Retina (tissue), 1 donor: Measurements from ENCODE around the gene DYNC1LI1.

Experiments used
- DNase-seq: peaks from one replicate; pipeline ENCODE4 v3.0.0-alpha.2; 2016

The DYNC1LI1 gene

GRCh38 chr3:32570421-32571191, at the start of gene DYNC1LI1:
DYNC1LI1 (minus strand) TSS chr3:32570858; CDS start chr3:32570770, 88 bp downstream.
- peak; percentile 96 for DNase-seq

- DNase-seq: no peak
Observed at GRCh38 chr3:32619395-32619794, 48.7 kb upstream of the DYNC1LI1 start.

GRCh38 chr3:32616267-32616962, 45.8 kb upstream of the DYNC1LI1 start:
- DNase-seq: no peak

DNA sequence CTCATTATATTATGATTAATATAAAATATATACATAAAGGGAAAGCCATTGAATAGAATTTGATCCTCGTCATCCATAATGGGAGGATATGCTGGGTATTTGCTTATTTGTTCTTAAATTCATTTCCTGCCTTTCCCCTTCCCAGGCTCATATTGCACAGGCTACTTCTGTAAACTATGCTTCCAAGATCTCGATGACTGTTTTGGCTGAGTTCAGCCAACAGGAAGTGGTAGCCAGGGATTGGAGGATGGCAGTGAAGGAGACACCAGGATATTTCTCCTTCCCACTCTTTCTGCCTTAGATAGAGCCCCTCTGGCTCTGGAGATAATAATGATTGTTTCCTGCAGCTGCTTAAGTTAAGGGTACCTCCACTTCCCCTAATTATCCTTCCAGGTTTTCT, 44.3 kb upstream of the DYNC1LI1 start:
- DNase-seq: no peak

- no peak for DNase-seq
Observed at GRCh38 chr3:32613183-32613582, 42.5 kb upstream of the DYNC1LI1 start.

GRCh38 chr3:32612547-32612946, 41.9 kb upstream of the DYNC1LI1 start:
- no peak for DNase-seq

- DNase-seq: no peak
Observed at GRCh38 chr3:32607522-32607921, 36.9 kb upstream of the DYNC1LI1 start.

DNA sequence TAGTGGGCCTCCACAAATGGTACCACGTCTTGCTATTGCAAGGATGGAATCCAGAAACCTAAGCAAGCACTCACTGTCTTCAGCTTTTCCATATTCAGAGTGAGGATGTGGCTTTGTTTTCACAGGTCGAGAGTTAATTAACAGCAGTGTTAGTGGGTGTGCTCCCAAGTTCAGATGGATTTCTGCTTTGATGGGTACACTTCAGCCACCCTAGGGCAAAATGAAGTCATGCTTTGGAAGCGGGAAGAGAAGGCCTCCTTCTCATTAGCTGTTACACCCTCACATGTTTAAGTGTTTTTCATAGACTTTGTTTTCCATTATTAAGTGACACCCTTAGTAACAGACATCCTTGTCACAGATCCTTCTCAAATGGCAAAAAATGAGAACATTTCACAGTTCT, 36.3 kb upstream of the DYNC1LI1 start:
- no peak for DNase-seq

DNA sequence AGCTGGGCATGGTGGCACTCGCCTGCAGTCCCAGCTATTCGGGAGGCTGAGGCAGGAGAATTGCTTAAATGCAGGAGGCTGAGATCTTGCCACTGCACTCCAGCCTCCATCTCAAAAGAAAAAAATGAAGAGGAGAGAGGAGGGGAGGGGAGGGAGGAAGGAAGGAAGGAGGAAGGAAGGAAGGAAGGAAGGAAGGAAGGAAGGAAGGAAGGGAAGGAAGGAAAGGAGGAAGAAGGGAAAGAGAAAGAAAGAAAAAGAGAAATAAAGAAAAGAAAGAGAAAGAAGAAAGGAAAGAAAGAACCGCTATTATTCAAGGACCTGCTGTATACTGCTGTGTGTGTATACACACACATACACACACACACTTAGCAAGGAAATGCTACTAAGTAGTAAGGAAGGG, 35.6 kb upstream of the DYNC1LI1 start:
- DNase-seq: no peak

DNA sequence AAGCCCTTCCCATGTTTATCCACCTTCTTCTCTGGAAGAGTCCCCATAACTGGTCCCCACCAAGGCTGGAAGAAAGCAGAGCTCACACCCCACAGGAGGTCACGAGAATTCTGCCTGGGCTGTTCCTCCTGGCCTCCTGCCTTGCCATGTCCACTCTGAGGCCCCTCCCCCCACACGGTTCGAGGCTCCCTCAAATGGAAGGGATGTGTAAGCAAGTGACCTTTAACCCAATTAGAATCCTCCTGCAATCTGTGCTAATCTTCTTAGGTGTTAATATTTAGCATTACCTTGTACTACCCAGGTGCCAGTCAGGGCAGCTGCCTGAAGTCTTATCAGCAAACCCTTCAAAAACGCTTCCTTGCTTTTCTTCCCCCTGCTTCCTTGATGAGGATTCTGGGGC, 32.4 kb upstream of the DYNC1LI1 start:
- DNase-seq: no peak

- no peak for DNase-seq
Observed at GRCh38 chr3:32602206-32602605, 31.5 kb upstream of the DYNC1LI1 start.

DNA sequence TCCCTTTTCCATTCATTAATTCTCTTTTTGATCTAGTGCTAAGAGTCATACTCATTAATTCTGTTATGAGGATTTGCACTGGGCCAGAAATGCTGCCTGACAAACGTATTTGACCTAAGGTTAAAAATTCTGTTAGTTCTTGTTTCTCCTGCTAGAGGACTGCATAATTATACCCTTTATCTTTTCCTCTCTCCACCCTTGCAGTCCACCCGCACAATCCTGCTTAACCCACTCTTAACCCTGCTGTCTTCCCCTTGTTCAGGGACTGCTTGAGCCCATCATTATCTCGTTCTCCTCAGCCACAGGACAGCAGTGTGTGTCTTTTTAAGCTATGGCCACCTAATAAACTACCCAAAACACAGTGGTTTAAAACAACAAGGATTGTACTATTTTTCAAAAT, 31.1 kb upstream of the DYNC1LI1 start:
- no peak for DNase-seq

- no peak for DNase-seq
Observed at GRCh38 chr3:32597656-32598055, 27.0 kb upstream of the DYNC1LI1 start.

DNA sequence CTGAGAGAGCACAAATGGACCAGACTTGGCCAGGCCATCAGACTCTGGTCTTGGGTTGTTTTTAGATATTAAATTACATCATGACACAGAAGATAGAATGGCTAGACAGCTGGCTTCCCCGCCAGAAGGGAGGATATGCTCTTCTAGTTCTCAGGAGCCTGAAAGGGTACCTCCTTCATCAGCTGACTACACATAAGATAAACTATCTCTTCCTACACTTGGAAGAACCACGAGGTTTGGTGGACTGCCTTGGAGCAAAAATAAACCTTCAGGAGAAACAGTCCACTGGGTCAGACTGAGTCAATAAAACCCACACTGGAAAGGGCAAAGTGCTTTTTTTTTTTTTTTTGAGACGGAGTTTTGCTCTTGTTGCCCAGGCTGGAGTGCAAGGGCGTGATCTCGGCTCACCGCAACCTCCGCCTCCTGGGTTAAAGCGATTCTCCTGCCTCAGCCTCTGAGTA, 26.3 kb upstream of the DYNC1LI1 start:
- DNase-seq: no peak

DNA sequence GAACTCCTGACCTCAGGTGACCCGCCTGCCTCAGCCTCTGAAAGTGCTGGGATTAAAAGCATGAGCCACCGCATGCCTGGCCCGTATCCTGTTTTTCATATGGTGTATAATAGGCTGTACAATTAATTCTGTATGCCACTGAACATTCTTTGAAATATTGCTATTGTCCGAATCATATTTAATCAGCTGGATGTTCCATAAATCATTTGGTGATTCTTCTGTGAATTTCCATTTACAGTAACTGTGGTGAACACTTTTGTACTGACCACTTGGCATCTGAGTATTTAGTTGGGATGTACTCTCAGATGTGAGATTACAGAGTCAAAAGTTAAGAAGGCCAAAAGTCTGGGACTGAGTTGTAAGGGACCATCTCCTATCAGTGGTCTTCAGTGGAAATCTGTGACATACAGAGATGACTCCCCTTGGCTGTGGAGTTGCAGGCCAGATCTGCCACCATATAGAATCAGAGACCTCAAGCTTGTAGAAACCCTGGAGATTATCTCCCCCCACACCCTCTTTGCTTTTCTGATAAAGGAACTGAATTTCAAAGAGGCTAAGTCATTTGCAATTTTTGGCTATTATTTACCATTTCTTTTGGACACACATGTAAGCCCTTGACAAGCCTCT, 25.7 kb upstream of the DYNC1LI1 start:
- no peak for DNase-seq

DNA sequence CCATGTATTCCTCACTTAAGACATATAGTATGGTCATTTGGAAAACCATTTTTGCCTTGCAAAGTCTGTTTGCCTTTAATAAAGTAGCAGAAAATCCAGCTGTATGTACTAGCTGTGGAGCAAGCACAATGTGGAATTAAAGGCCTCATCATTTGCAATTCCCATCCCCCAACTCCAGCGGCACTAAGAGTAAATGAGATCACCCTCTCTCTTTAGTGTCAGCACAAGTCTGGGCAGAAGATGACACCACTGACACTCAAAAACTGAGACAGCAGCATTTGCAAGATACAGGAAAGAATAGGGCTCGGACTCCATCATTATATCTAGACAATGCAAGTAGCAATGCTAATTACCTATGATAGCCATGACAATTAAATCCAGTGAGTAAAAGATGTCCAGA, 24.7 kb upstream of the DYNC1LI1 start:
- DNase-seq: no peak

DNA sequence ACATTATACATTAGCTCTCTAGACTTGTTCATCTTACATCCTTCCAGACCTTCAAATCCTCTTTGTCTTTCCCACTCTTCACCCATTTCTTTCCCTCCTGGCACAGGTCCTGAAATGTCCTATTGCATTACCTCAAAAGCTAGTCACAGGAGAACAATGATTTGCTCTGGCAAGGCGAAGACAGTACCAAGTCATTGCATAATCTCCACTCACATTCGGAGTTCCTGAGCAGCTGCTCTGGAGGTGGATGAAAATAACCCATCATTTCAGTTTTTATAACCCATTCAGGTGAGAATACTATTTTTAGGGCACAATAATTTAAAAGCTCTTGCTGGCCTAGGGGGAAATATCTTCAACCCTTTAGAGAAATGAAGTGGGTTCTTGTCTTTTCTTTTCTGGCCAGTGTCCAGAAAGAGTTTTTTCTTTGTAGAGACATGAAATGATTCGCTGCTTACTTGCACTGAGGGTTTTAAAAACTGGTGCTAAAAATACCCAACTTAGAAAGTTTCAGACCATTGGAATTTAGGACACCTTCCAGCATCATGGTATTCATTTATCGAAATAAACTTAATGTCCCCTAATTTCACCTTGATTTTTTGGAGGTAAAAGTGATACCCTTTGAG, 23.4 kb upstream of the DYNC1LI1 start:
- no peak for DNase-seq

DNA sequence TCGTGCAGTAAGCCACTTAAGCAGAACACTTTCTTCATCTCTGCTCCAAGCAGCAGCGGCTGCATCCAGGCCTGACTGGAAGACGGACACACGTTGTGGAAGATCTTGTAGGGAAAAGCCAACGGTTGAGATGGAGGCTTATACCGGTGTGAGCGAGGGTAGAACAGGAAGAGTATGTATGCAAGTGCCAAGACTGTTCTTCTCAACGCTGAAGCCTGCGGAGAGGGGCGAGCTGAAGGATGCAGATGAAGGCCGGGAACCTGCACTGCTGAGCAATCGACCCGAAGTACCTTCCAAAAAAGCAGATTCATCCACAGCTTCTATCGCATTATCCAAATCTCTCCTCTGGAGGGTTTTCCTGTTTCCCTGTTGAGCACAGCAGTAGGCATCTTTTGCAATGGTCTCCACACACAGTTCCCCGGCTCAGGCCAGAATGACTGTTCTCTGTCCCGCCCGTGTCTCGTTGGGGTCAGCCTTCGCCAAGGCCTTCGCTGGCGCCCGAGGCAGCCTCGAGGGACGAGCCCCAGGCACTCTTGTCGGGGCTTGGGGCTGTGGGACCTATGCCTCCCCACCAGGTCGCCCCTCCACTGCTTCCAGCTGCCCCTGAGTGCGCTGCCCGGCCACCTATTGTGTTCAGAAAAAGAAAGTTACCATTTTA, 22.2 kb upstream of the DYNC1LI1 start:
- no peak for DNase-seq

DNA sequence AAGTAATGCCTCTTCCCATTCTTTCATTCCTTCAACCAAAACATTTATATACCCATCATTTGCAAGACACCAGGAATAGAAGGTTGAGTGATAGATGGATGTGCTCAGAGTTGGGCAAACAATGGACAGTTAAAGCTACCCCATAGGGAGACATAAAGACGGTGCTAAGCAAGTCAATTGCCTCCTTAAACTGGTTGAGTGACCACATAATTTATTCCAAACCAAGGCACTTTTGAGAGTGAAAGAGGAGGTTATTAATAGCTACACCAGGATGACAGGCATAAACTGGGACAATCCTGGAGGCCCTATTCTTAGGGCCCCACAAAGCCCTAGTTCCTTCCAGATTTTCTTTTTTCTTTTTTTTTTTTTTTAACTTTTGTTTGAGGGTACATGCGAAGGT, 21.4 kb upstream of the DYNC1LI1 start:
- no peak for DNase-seq

GRCh38 chr3:32591186-32591585, 20.5 kb upstream of the DYNC1LI1 start:
- DNase-seq: no peak

DNA sequence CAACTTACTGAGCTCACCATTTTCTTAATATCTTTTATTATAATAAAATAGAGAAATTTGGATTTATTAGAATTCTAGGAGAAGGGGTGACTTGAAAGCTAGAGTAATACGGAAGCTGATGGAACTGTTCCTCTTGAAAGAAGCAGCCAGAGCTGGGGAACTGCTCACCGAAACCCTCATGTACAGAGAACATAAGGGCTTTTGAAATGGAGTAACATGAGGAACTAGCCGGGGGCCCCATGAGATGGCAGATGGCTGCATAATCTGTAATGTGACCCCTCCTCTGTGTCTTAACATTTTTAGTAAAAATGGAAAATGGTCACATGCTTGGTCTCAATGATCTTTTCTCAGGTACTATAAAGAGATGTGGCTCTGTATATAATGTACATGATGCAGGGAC, 15.7 kb upstream of the DYNC1LI1 start:
- DNase-seq: no peak

GRCh38 chr3:32584660-32585059, 14.0 kb upstream of the DYNC1LI1 start:
- DNase-seq: no peak

- no peak for DNase-seq
Observed at GRCh38 chr3:32583708-32584107, 13.1 kb upstream of the DYNC1LI1 start.
